GM21526 (cell line): Measurements from ENCODE around the gene GPATCH2L.
A peak's percentile ranks its signal among the peaks of the same experiment; 100 is the strongest.

Experiments
- ATAC-seq: cut with Tn5 transposase; IDR thresholded peaks from one replicate; pipeline ENCODE4 v1.9.1; 2021; ENCODE audit warnings: moderate library complexity; ENCODE audit not compliant: unreplicated experiment, low FRiP score

The GPATCH2L gene

GRCh38 chr14:76151398-76152332, at the start of gene GPATCH2L:
Gene GPATCH2L, plus strand, starts transcription at chr14:76151922. Its CDS starts 2,442 bp downstream, at chr14:76154364.
- peak; percentile 79 for ATAC-seq

- ATAC-seq, result no peak
Observed at GRCh38 chr14:76104802-76105355, 46.8 kb upstream of the GPATCH2L start.

- ATAC-seq, result no peak
Observed at GRCh38 chr14:76106188-76106587, 45.5 kb upstream of the GPATCH2L start.

GRCh38 chr14:76109087-76109880, 42.4 kb upstream of the GPATCH2L start:
- ATAC-seq, result no peak

- ATAC-seq, result no peak
Observed at GRCh38 chr14:76112889-76113624, 38.7 kb upstream of the GPATCH2L start.

GRCh38 chr14:76113691-76114090, 38.0 kb upstream of the GPATCH2L start:
- ATAC-seq, result no peak

- ATAC-seq, result no peak
Observed at GRCh38 chr14:76115010-76115422, 36.7 kb upstream of the GPATCH2L start.

- no peak for ATAC-seq
Observed at GRCh38 chr14:76117789-76118484, 33.8 kb upstream of the GPATCH2L start.

GRCh38 chr14:76118594-76118993, 33.1 kb upstream of the GPATCH2L start:
- ATAC-seq, result no peak

- ATAC-seq, result no peak
Observed at GRCh38 chr14:76121089-76121748, 30.5 kb upstream of the GPATCH2L start.

GRCh38 chr14:76123426-76124225, 28.1 kb upstream of the GPATCH2L start:
- ATAC-seq, result no peak

- ATAC-seq, result no peak
Observed at GRCh38 chr14:76125511-76125910, 26.2 kb upstream of the GPATCH2L start.

- no peak for ATAC-seq
Observed at GRCh38 chr14:76126076-76126475, 25.6 kb upstream of the GPATCH2L start.

GRCh38 chr14:76129851-76130576, 21.7 kb upstream of the GPATCH2L start:
- ATAC-seq, result no peak

- ATAC-seq, result no peak
Observed at GRCh38 chr14:76131071-76131965, 20.4 kb upstream of the GPATCH2L start.

- no peak for ATAC-seq
Observed at GRCh38 chr14:76133103-76133502, 18.6 kb upstream of the GPATCH2L start.

- no peak for ATAC-seq
Observed at GRCh38 chr14:76134231-76134630, 17.5 kb upstream of the GPATCH2L start.
